A549 (cell line): ENCODE measurements around the gene RPTOR. TPM values are rescaled to one million over a fixed set of nuclear protein-coding genes. Genes with fewer than 3 reads are reported as not detected.

Experiments used
- ATAC-seq, 2 experiments: fragments of 200-7000 bp in 1 of 2; fragments of >200 bp in 1 of 2; cut with Nextera tagmentation in 1 of 2; cut with Tn5 transposase in 1 of 2; 3 replicates each; pipeline versions ENCODE4 v1.8.0 to v1.9.1; 2018 to 2020; ENCODE audit warnings: mild to moderate bottlenecking in 1 of 2, moderate library complexity in 1 of 2
- CTCF ChIA-PET: fragments of 300-600 bp; sonication (Branson Sonifier 250); formaldehyde crosslinking; extraction: SDS; loops from one replicate; lab custom pipeline; 2021; ENCODE audit warnings: antibody characterized with exemption, inconsistent platforms; lab: Yijun Ruan, JAX
- POLR2A ChIA-PET: fragments of 350-600 bp; formaldehyde crosslinking; extraction: SDS; loops from one replicate; lab custom pipeline; 2021; ENCODE audit warnings: antibody characterized with exemption, inconsistent platforms; lab: Yijun Ruan, JAX
- DNase-seq, 2 experiments: peaks; one replicate each; pipeline versions ENCODE4 v3.0.0 to v3.0.0-alpha.2; 2011 to 2016; ENCODE audit warnings: low read depth in 1 of 2, low spot score in 1 of 2
- FAIRE-seq: peaks from 2 replicates; lab custom pipeline; 2011; peaks lifted over from hg19 to GRCh38; lab: Jason Lieb, UNC
- H3K27ac ChIP-seq, 2 experiments: fragments of >200 bp; sonication (Bioruptor Twin); formaldehyde crosslinking; 3 replicates each; pipeline ENCODE4 v1.5.1; 2016 to 2017
- H3K4me1 ChIP-seq: fragments of >200 bp; sonication (Bioruptor Twin); formaldehyde crosslinking; 3 replicates; pipeline ENCODE4 v1.6.1; 2016
- H3K4me2 ChIP-seq: fragments of >200 bp; sonication (Bioruptor Twin); formaldehyde crosslinking; 3 replicates; pipeline ENCODE4 v1.6.1; 2016
- H3K4me3 ChIP-seq: fragments of >200 bp; sonication (Bioruptor Twin); formaldehyde crosslinking; 3 replicates; pipeline ENCODE4 v1.5.1; 2016
- H3K9me3 ChIP-seq: fragments of >200 bp; sonication (Bioruptor Twin); formaldehyde crosslinking; 3 replicates; pipeline ENCODE4 v1.6.1; 2016
- BHLHE40 ChIP-seq: IDR thresholded peaks from 2 replicates; pipeline ENCODE4 v1.6.1; 2012; ENCODE audit warnings: low read depth, low read length, inconsistent platforms
- CBX8 ChIP-seq: fragments of 200-600 bp; sonication (generic); IDR thresholded peaks from 2 replicates; pipeline ENCODE4 v1.6.1; 2016
- CHD2 ChIP-seq: fragments of 150-350 bp; IDR thresholded peaks from 2 replicates; pipeline ENCODE4 v1.6.1; 2014; ENCODE audit warnings: low read length; ENCODE audit not compliant: partially characterized antibody
- CHD4 ChIP-seq: fragments of 200-600 bp; sonication (generic); IDR thresholded peaks from 2 replicates; pipeline ENCODE4 v1.6.1; 2016; ENCODE audit warnings: antibody characterized with exemption, mild to moderate bottlenecking, borderline replicate concordance
- E2F6 ChIP-seq: IDR thresholded peaks from 2 replicates; pipeline ENCODE4 v1.6.1; 2012; ENCODE audit warnings: low read depth, borderline replicate concordance
- ELK1 ChIP-seq: fragments of 150-350 bp; IDR thresholded peaks from 2 replicates; pipeline ENCODE4 v1.6.1; 2014; ENCODE audit warnings: low read depth, mild to moderate bottlenecking, low read length
- EP300 ChIP-seq, 2 experiments: fragments of >200 bp; sonication (Bioruptor Twin); formaldehyde crosslinking; IDR thresholded peaks; 2 replicates in 1 of 2; 3 replicates in 1 of 2; pipeline ENCODE4 v1.6.1; 2016 to 2017
- HES2 ChIP-seq: fragments of >200 bp; sonication (Bioruptor Twin); formaldehyde crosslinking; IDR thresholded peaks from 2 replicates; pipeline ENCODE4 v1.6.1; 2016
- HOXA7 ChIP-seq: fragments of 250-450 bp; sonication (Bioruptor Pico); IDR thresholded peaks from 2 replicates; pipeline ENCODE4 v1.5.0; 2020; ENCODE audit warnings: mild to moderate bottlenecking, moderate library complexity
- HOXB5 ChIP-seq: fragments of 250-450 bp; sonication (Bioruptor Pico); IDR thresholded peaks from 2 replicates; pipeline ENCODE4 v1.5.0; 2020; ENCODE audit warnings: mild to moderate bottlenecking, moderate library complexity
- MAFK ChIP-seq: fragments of 450-650 bp; IDR thresholded peaks from 2 replicates; pipeline ENCODE4 v1.6.1; 2014; ENCODE audit not compliant: partially characterized antibody
- MAX ChIP-seq: IDR thresholded peaks from 2 replicates; pipeline ENCODE4 v1.6.1; 2012
- MAZ ChIP-seq: fragments of 150-350 bp; IDR thresholded peaks from 2 replicates; pipeline ENCODE4 v1.6.1; 2014; ENCODE audit warnings: antibody characterized with exemption, low read depth, low read length, borderline replicate concordance
- NFE2L2 ChIP-seq: fragments of 150-350 bp; conservative IDR thresholded peaks from 2 replicates; pipeline ENCODE4 v1.6.1; 2014; ENCODE audit warnings: low read length
- NR3C1 ChIP-seq: fragments of >200 bp; sonication (Bioruptor Twin); formaldehyde crosslinking; IDR thresholded peaks from 3 replicates; pipeline ENCODE4 v1.6.1; 2017
- PHF8 ChIP-seq: fragments of 200-600 bp; sonication (generic); IDR thresholded peaks from 2 replicates; pipeline ENCODE4 v1.6.1; 2016; ENCODE audit warnings: low read depth, mild to moderate bottlenecking, antibody characterized with exemption, moderate library complexity, borderline replicate concordance
- RAD21 ChIP-seq, 2 experiments: fragments of >200 bp in 1 of 2; sonication (Bioruptor Twin) in 1 of 2; formaldehyde crosslinking in 1 of 2; IDR thresholded peaks in 1 of 2; conservative IDR thresholded peaks in 1 of 2; 2 replicates in 1 of 2; 3 replicates in 1 of 2; pipeline ENCODE4 v1.6.1; 2012 to 2018; ENCODE audit warnings: inconsistent platforms in 1 of 2
- SMC3 ChIP-seq: fragments of >200 bp; sonication (Bioruptor Twin); formaldehyde crosslinking; IDR thresholded peaks from 3 replicates; pipeline ENCODE4 v1.6.1; 2018; ENCODE audit warnings: inconsistent platforms
- SREBF2 ChIP-seq: fragments of 450-650 bp; IDR thresholded peaks from 2 replicates; pipeline ENCODE4 v1.6.1; 2014; ENCODE audit warnings: mild to moderate bottlenecking, moderate library complexity
- TP53 ChIP-seq: fragments of 250-450 bp; sonication (Bioruptor Pico); IDR thresholded peaks from 2 replicates; pipeline ENCODE4 v1.5.0; 2021; ENCODE audit warnings: mild to moderate bottlenecking, moderate library complexity
- USF2 ChIP-seq: fragments of 450-650 bp; IDR thresholded peaks from 2 replicates; pipeline ENCODE4 v1.6.1; 2014; ENCODE audit warnings: antibody characterized with exemption
- ZNF302 ChIP-seq: fragments of 250-450 bp; sonication (Bioruptor Pico); IDR thresholded peaks from 2 replicates; pipeline ENCODE4 v1.9.0; 2021; ENCODE audit warnings: inconsistent platforms, mild to moderate bottlenecking, moderate library complexity
- ZSCAN20 ChIP-seq: fragments of 250-450 bp; sonication (Bioruptor Pico); IDR thresholded peaks from 2 replicates; pipeline ENCODE4 v1.8.0; 2022; ENCODE audit warnings: mild to moderate bottlenecking, moderate library complexity
- WGBS: methylation state at CpG from one replicate; pipeline ENCODE4 v1.1.6; 2017; ENCODE audit errors: missing lambda C conversion rate; 5-methylcytosine and 5-hydroxymethylcytosine counted together
- polyA plus RNA-seq, 4 experiments: library from polyadenylated mRNA; depleted of rRNA in 3 of 4; stranded (reverse); fragments of >200 nt; fragmentation: RNase III in 1 of 4; extraction: RNeasy Plus Mini Kit Qiagen cat#74134 plus additional on column Dnase treatment in 1 of 4; gene quantifications; 2 replicates in 3 of 4; 3 replicates in 1 of 4; pipeline ENCODE4 v1.2.3, GENCODE V29; 2011 to 2017

RPTOR gene
- polyA plus RNA-seq, 2 of the 4 experiments (the other 2 are of a cell fraction), result 10.8 to 27.1 TPM

GRCh38 chr17:80922580-80923160 is 378.0 kb downstream of the RPTOR start:
- Histone ChIP-seq H3K9me3 (no peaks in the 10 kb centered on the region), H3K27ac (no peak overlapping the region), H3K4me1 (no peaks in the 10 kb centered on the region), H3K4me3 (no peak overlapping the region), H3K4me2 (no peak overlapping the region)
- POLR2A ChIA-PET, result no interaction called here
- 93% methylated on average over 33 of the region's 33 CpGs for WGBS
- FAIRE-seq (no peak), ATAC-seq (no peak; a peak in 1 of 6 replicates), DNase-seq (no peak)
- TF ChIP-seq USF2 (no peak), SREBF2 (no peak), HOXB5 (CRISPR knock-in tag) (no peak), NFE2L2 (no peak), EP300 (IDR thresholded peaks at IDR 0.05) (no peak), MAZ (no peak)
- CTCF ChIA-PET, result interaction anchor here (0.7 to 2.3 kb wide), 6 partner anchors 10 to 59 kb away, joined by 3 to 9 read pairs (median 4); no protein-coding TSS in a partner anchor

- H3K4me3 ChIP-seq, result no peak overlapping the region
- no peak for ATAC-seq
- H3K9me3 ChIP-seq, result no peaks in the 10 kb centered on the region
- H3K4me2 ChIP-seq, result no peak overlapping the region
- no peak for FAIRE-seq
- no peak for DNase-seq
- TF ChIP-seq PHF8 (no peak), NR3C1 (no peak), CHD4 (no peak), E2F6 (no peak), EP300 (IDR thresholded peaks at IDR 0.05) (no peak), HES2 (no peak), ZSCAN20 (CRISPR knock-in tag) (no peak), TP53 (CRISPR knock-in tag) (no peak), BHLHE40 (no peak), RAD21 (conservative IDR thresholded peaks at IDR 0.05 in 1 of 2, IDR thresholded peaks at IDR 0.05 in 1 of 2) (no peak), ZNF302 (CRISPR knock-in tag) (no peak), MAFK (no peak), CBX8 (no peak), CHD2 (no peak), MAX (no peak), HOXA7 (CRISPR knock-in tag) (no peak), SMC3 (no peak), HOXB5 (CRISPR knock-in tag) (no peak), ELK1 (no peak)
- ChIA-PET CTCF (interaction anchor here (0.8 to 2.3 kb wide), 4 partner anchors 17 to 57 kb away, joined by 3 to 9 read pairs (median 4); no protein-coding TSS in a partner anchor), POLR2A (no interaction called here)
- 94% methylated on average over 35 of the region's 35 CpGs for WGBS
- H3K27ac ChIP-seq, result no peak overlapping the region
- no peaks in the 10 kb centered on the region for H3K4me1 ChIP-seq
These were observed 378.8 kb downstream of the RPTOR start for GRCh38 chr17:80923211-80924110.
